Right lobe of liver (tissue), 4 donors: ENCODE data around the gene PKD2L1.

Experiments used
- POLR2A ChIP-seq: fragments of 450-650 bp; IDR thresholded peaks from one replicate; pipeline ENCODE4 v1.6.1; 2017; ENCODE audit warnings: antibody characterized with exemption, mild to moderate bottlenecking
- TF ChIP-seq, protein P1 (sequence below), 4 donors: fragments of 200-600 bp in 3 of 4; fragments of 450-650 bp in 1 of 4; IDR thresholded peaks; one replicate each; pipeline versions ENCODE4 v1.5.1 to v1.8.0; 2016 to 2022; ENCODE audit warnings: antibody characterized with exemption in 4 of 4, mild to moderate bottlenecking in 2 of 4
- donor health status: DM: no; HTN: no; CAD: no.
- donor health status: DM: no; HTN: no; CAD: no.
- donor health status: DM: no; HTN: yes; CAD: no.

DNA sequence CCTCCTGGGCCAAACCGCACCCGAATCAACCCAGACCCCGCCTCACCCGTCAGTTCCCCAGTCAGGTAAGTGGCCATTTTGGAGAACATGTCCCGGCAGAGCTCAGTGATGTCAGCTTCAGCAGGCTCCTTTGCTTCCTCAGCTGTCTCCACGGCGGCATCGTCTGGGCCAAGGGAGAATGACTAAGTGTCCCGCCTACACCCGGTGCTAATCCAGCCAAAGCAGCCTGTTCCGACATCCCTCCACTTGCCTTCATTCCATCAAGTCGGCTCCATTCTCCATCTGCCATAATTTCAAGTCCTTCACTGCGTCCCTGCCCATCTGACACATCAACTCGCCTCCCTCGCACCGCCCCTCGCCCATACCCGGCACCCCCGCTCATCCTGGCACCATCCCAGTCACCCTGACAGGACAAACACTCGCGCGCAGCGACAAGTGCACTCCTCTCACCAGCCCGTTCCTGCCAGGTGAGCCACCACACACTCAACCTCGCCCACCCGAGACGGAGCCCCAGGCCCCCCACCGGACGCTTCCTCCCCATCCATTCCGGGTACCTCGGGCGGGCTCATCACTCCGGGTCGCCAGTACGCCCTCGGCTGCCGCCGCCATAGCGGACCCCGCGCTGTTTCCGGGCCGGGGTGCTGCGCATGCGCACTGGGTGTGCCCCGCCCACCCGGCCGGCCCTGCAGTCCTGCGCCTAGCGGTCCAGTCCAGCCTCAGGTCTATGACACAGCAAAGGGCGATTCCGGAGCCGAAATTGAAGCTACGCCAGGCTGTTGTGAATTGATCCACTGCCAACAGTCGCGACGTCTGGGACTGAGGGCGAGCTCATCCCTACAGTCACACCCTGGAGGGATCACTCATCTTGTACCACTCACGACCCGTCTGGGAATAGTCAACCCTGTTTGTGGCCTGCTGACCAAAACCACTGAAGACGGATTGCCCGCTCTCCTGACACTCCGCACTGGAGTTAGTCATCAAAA, 43.7 kb downstream of the PKD2L1 start, which contains the start of gene BLOC1S2:
- TF ChIP-seq, protein P1, sequence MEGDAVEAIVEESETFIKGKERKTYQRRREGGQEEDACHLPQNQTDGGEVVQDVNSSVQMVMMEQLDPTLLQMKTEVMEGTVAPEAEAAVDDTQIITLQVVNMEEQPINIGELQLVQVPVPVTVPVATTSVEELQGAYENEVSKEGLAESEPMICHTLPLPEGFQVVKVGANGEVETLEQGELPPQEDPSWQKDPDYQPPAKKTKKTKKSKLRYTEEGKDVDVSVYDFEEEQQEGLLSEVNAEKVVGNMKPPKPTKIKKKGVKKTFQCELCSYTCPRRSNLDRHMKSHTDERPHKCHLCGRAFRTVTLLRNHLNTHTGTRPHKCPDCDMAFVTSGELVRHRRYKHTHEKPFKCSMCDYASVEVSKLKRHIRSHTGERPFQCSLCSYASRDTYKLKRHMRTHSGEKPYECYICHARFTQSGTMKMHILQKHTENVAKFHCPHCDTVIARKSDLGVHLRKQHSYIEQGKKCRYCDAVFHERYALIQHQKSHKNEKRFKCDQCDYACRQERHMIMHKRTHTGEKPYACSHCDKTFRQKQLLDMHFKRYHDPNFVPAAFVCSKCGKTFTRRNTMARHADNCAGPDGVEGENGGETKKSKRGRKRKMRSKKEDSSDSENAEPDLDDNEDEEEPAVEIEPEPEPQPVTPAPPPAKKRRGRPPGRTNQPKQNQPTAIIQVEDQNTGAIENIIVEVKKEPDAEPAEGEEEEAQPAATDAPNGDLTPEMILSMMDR (IDR thresholded peaks at IDR 0.05), result no peak
- TF ChIP-seq POLR2A, result peak; percentile 91
